K562 (cell line): ENCODE data around the gene DNER. TPM values are rescaled to one million over a fixed set of nuclear protein-coding genes. Genes with fewer than 3 reads are reported as not detected.

ENCODE experiments used
- ATAC-seq: fragments of 200-7000 bp; cut with Tn5 transposase; 3 replicates; pipeline ENCODE4 v1.9.1; 2020; ENCODE audit warnings: moderate library complexity
- BruUV-seq: library from RNA; stranded (reverse); fragments of 400-500 nt; replicated peaks from 2 replicates; lab custom pipeline; 2021; lab: Mats Ljungman, UMichigan
- CTCF ChIA-PET: fragments of 300-600 bp; formaldehyde crosslinking; extraction: SDS; loops from one replicate; lab custom pipeline; 2021; ENCODE audit warnings: low intra/inter-chr PET ratio; lab: Yijun Ruan, JAX
- POLR2A ChIA-PET: fragments of 300-600, 350-650 bp; sonication (Branson Sonifier 250); formaldehyde crosslinking; extraction: SDS; loops from one replicate; lab custom pipeline; 2021; ENCODE audit warnings: antibody characterized with exemption, inconsistent platforms; lab: Yijun Ruan, JAX
- DNase-seq, 4 experiments: peaks; one replicate each; pipeline versions ENCODE4 v3.0.0 to v3.0.0-alpha.2; 2011 to 2018; ENCODE audit warnings: low spot score in 3 of 4, mixed read lengths in 3 of 4; ENCODE audit errors: extremely low read depth in 1 of 4
- FAIRE-seq: peaks from 2 replicates; lab custom pipeline; 2011; peaks lifted over from hg19 to GRCh38; lab: Jason Lieb, UNC
- H2AFZ ChIP-seq: 2 replicates; pipeline ENCODE4 v1.6.0; 2011; ENCODE audit warnings: low read depth, low read length, control low read depth, inconsistent platforms
- H3K27ac ChIP-seq: fragments of 200-600 bp; 3 replicates; pipeline ENCODE4 v1.8.0; 2011; ENCODE audit warnings: low read depth, mild to moderate bottlenecking, control low read depth, inconsistent platforms, low read length, moderate library complexity, mixed read lengths; ENCODE audit errors: extremely low read depth
- H3K27me3 ChIP-seq, 2 experiments: fragments of 300-600 bp in 1 of 2; 2 replicates in 1 of 2; 3 replicates in 1 of 2; pipeline versions ENCODE4 v1.6.0 to v1.8.0; 2011; ENCODE audit warnings: inconsistent platforms in 2 of 2, low read length in 2 of 2, mild to moderate bottlenecking in 1 of 2, mixed read lengths in 1 of 2, moderate library complexity in 1 of 2; ENCODE audit not compliant: control insufficient read depth in 2 of 2, insufficient read depth in 2 of 2
- H3K36me3 ChIP-seq: fragments of 300-600 bp; 3 replicates; pipeline ENCODE4 v1.8.0; 2011; ENCODE audit warnings: mild to moderate bottlenecking, low read length, inconsistent platforms; ENCODE audit not compliant: control insufficient read depth, insufficient read depth
- H3K4me1 ChIP-seq, 2 experiments: fragments of 200-600 bp in 1 of 2; replicated peaks in 1 of 2; 2 replicates in 1 of 2; 3 replicates in 1 of 2; pipeline versions ENCODE4 v1.5.1 to v1.8.0; 2011; ENCODE audit warnings: inconsistent platforms in 2 of 2, low read length in 2 of 2, mild to moderate bottlenecking in 1 of 2, mixed read lengths in 1 of 2, moderate library complexity in 1 of 2; ENCODE audit not compliant: control insufficient read depth in 2 of 2, insufficient read depth in 2 of 2
- H3K4me2 ChIP-seq: 2 replicates; pipeline ENCODE4 v1.6.1; 2011; ENCODE audit warnings: low read length, control low read depth, inconsistent platforms, mixed read lengths; ENCODE audit not compliant: insufficient read depth
- H3K4me3 ChIP-seq: fragments of 200-600 bp; sonication (generic), shearing (Covaris generic); 2 replicates; pipeline ENCODE4 v1.5.1; 2016; ENCODE audit warnings: control low read depth, inconsistent platforms
- H3K79me2 ChIP-seq: fragments of 200-600 bp; 3 replicates; pipeline ENCODE4 v1.8.0; 2011; ENCODE audit warnings: low read length, inconsistent platforms; ENCODE audit not compliant: control insufficient read depth, insufficient read depth
- H3K9ac ChIP-seq, 2 experiments: 2 replicates each; pipeline versions ENCODE4 v1.6.0 to v1.6.1; 2011; ENCODE audit warnings: low read depth in 2 of 2, low read length in 2 of 2, control low read depth in 1 of 2, inconsistent platforms in 1 of 2, mild to moderate bottlenecking in 1 of 2, mixed read lengths in 1 of 2; ENCODE audit not compliant: insufficient read depth in 1 of 2
- H3K9me1 ChIP-seq: one replicate; pipeline ENCODE4 v1.6.0; 2011; ENCODE audit warnings: inconsistent platforms, mild to moderate bottlenecking, low read length, moderate library complexity; ENCODE audit not compliant: control insufficient read depth, insufficient read depth
- H3K9me3 ChIP-seq: replicated peaks from 2 replicates; pipeline ENCODE4 v1.5.1; 2011; ENCODE audit warnings: low read depth, low read length, inconsistent platforms; ENCODE audit not compliant: control insufficient read depth, insufficient read depth
- H4K20me1 ChIP-seq: replicated peaks from 2 replicates; pipeline ENCODE4 v1.6.1; 2011; ENCODE audit warnings: low read length, inconsistent platforms, mixed read lengths; ENCODE audit not compliant: control insufficient read depth, insufficient read depth
- GMEB1 ChIP-seq: fragments of 250-450 bp; sonication (Bioruptor Pico); IDR thresholded peaks from 2 replicates; pipeline ENCODE4 v1.4.0; 2020; ENCODE audit warnings: mild to moderate bottlenecking
- HIVEP1 ChIP-seq: fragments of 250-450 bp; sonication (Bioruptor Pico); IDR thresholded peaks from 2 replicates; pipeline ENCODE4 v1.4.0; 2020; ENCODE audit warnings: mild to moderate bottlenecking
- LCOR ChIP-seq: sonication (generic); formaldehyde crosslinking; IDR thresholded peaks from 2 replicates; pipeline ENCODE4 v1.8.0; 2022; ENCODE audit warnings: mild to moderate bottlenecking, missing genetic modification reagents
- PURB ChIP-seq: sonication (generic); formaldehyde crosslinking; IDR thresholded peaks from 2 replicates; pipeline ENCODE4 v1.9.0; 2021; ENCODE audit warnings: low read depth, mild to moderate bottlenecking, missing genetic modification reagents
- RFX1 ChIP-seq: fragments of 450-650 bp; IDR thresholded peaks from 2 replicates; pipeline ENCODE4 v1.6.1; 2016; ENCODE audit warnings: mild to moderate bottlenecking, moderate library complexity
- WGBS: fragments of 100-300 bp; shearing (Covaris generic); methylation state at CpG from one replicate; pipeline ENCODE4 v1.1.6; 2016; ENCODE audit warnings: low coverage, mixed read lengths; ENCODE audit not compliant: insufficient coverage; ENCODE audit errors: missing lambda C conversion rate; 5-methylcytosine and 5-hydroxymethylcytosine counted together
- in situ Hi-C: fragments of 300-500 bp; cut with MboI; formaldehyde crosslinking; loops from 4 replicates; pipeline ENCODE4 v1.15.0; 2018; ENCODE audit warnings: inconsistent platforms, mixed read lengths
- intact Hi-C: fragments of 100-400 bp; cut with micrococcal nuclease; formaldehyde crosslinking; loops from 2 replicates; pipeline ENCODE4 v1.14.2; 2022
- polyA plus RNA-seq, 8 experiments: library from polyadenylated mRNA; depleted of rRNA in 4 of 8; stranded (reverse) in 5 of 8; unstranded in 3 of 8; fragments of >200 nt; fragmentation: Nextera tagmentation in 2 of 8; fragmentation: Illumina TruSeq in 1 of 8; extraction: Ambion mirVana in 2 of 8; extraction: Trizol in 1 of 8; gene quantifications; 2 replicates each; pipeline versions ENCODE4 v1.2.1 to v1.2.3, GENCODE V29; 2011 to 2014; ENCODE audit warnings: inconsistent platforms in 1 of 8, missing spikeins in 1 of 8
- total RNA-seq, 7 experiments: library from RNA; depleted of rRNA in 6 of 7; stranded (reverse); fragments of >200 nt in 6 of 7; fragmentation: Illumina TruSeq in 2 of 7; extraction: Trizol in 2 of 7; gene quantifications; 2 replicates each; pipeline versions ENCODE4 v1.2.1 to v1.2.3, GENCODE V29; 2011 to 2021; ENCODE audit warnings: low replicate concordance in 1 of 7
- TF ChIP-seq, protein P1 (sequence below): sonication (generic); formaldehyde crosslinking; IDR thresholded peaks from 2 replicates; pipeline ENCODE4 v1.8.1; 2023; ENCODE audit warnings: missing genetic modification reagents, mild to moderate bottlenecking, borderline replicate concordance

Gene DNER
- total and polyA plus RNA-seq, 9 of the 15 experiments (the other 6 are each of a cell fraction or from before 2014, with no cell fraction given) = not detected

DNA sequence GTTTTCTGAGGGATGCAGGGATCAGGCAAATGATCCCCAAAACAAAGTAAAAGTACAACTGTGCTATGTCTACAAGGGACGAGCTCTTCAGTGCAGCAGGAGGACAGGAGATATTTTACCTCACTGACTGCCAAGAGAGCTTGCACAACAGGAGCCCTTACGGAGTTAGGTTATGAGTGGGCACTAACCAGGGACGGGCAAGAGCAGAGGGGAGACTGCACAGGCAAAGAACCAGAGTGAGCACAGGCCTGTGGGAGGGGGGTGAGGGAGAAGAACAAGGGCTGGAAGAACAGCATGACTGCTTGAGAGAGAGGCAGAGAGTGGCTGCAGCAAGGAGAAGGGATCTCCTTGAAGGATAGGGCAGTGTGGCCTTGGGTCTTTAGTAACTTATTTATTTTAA lies 342.1 kb downstream of the DNER start (continued):
- no peak for TF ChIP-seq RFX1
- no peak for TF ChIP-seq GMEB1
- TF ChIP-seq, all 486 proteins: peak for 0

DNA sequence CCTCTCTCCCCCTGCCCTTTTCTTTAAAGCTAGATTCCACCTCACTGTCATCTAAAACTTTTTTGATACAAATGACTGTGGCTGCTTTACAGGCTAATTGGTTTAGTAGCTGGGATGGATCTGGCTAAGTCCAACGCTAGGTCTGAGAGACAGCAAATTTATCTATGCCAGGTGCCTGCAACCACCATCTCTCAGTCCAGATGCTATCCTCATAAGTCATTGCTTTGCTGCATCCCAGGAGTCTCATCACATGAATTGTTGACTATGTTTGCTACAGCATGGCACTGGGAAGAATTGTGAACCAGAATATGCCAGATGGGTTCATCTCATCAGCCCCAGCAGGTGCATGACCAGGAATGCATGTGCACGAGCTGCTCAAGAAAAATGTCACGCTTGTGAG lies 343.3 kb downstream of the DNER start:
- Histone ChIP-seq H3K9me3 (no peaks in the 10 kb centered on the region), H3K27ac (no peak overlapping the region), H4K20me1 (no peaks in the 10 kb centered on the region), H3K9me1 (no peaks in the 10 kb centered on the region), H3K9ac (no peak overlapping the region), H3K4me3 (no peak overlapping the region), H3K79me2 (no peaks in the 10 kb centered on the region), H3K27me3 (no peaks in the 10 kb centered on the region), H3K4me1 (no peaks in the 10 kb centered on the region), H3K4me2 (no peak overlapping the region), H3K36me3 (no peaks in the 10 kb centered on the region), H2AFZ (no peak overlapping the region)
- BruUV-seq = no TSS peak
- in situ Hi-C loops = no loop called here
- DNase-seq (no peak), ATAC-seq (no peak), FAIRE-seq (no peak)
- ChIA-PET POLR2A (no interaction called here), CTCF (no interaction called here)
- WGBS = 0% methylated on average over 3 of the region's 3 CpGs
- intact Hi-C loops = no loop called here
- TF ChIP-seq PURB (CRISPR knock-in tag) (no peak), HIVEP1 (no peak), LCOR (CRISPR knock-in tag) (no peak)
- TF ChIP-seq, protein P1, sequence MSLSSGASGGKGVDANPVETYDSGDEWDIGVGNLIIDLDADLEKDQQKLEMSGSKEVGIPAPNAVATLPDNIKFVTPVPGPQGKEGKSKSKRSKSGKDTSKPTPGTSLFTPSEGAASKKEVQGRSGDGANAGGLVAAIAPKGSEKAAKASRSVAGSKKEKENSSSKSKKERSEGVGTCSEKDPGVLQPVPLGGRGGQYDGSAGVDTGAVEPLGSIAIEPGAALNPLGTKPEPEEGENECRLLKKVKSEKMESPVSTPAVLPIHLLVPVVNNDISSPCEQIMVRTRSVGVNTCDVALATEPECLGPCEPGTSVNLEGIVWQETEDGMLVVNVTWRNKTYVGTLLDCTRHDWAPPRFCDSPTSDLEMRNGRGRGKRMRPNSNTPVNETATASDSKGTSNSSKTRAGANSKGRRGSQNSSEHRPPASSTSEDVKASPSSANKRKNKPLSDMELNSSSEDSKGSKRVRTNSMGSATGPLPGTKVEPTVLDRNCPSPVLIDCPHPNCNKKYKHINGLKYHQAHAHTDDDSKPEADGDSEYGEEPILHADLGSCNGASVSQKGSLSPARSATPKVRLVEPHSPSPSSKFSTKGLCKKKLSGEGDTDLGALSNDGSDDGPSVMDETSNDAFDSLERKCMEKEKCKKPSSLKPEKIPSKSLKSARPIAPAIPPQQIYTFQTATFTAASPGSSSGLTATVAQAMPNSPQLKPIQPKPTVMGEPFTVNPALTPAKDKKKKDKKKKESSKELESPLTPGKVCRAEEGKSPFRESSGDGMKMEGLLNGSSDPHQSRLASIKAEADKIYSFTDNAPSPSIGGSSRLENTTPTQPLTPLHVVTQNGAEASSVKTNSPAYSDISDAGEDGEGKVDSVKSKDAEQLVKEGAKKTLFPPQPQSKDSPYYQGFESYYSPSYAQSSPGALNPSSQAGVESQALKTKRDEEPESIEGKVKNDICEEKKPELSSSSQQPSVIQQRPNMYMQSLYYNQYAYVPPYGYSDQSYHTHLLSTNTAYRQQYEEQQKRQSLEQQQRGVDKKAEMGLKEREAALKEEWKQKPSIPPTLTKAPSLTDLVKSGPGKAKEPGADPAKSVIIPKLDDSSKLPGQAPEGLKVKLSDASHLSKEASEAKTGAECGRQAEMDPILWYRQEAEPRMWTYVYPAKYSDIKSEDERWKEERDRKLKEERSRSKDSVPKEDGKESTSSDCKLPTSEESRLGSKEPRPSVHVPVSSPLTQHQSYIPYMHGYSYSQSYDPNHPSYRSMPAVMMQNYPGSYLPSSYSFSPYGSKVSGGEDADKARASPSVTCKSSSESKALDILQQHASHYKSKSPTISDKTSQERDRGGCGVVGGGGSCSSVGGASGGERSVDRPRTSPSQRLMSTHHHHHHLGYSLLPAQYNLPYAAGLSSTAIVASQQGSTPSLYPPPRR (CRISPR knock-in tag) = no peak
